ENCODE measurements around the gene DNMBP.

Gene DNMBP

DNA sequence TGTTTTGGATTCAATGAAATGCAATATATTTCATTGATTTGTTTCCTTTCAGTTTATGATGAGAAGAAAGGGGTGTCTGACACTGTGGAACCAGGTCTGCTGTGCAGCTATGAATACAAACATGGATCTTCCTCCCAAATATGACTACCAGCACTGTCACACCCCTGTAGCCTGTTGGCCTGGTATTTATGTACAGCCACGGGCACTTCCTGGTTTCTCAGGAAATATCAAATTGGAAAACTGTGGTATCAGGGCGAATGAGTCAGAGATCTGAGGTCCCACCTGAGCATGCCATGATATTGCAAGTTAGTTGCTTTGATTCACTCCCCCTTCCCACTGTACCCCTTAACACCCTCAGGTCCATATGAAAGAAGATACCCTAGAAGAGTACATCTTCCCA is 87.8 kb downstream of the DNMBP start:
- no peak overlapping the region for H3K4me3 ChIP-seq (replicated peaks; ENCODE audit: low read depth, low read length)
- peaks cover 5% of the 10 kb centered on the region for H3K36me3 ChIP-seq (ENCODE audit: control insufficient read depth, insufficient read depth, low read length)
- H3K27me3 ChIP-seq (replicated peaks; ENCODE audit: control insufficient read depth, insufficient read depth, low read length), result no peaks in the 10 kb centered on the region
- DNase-seq (ENCODE audit: extremely low read depth, insufficient read length), result no peak
- no peak for TF ChIP-seq CTCF (IDR thresholded peaks at IDR 0.05; ENCODE audit: insufficient read depth, low read length, poor library complexity, severe bottlenecking)

DNA sequence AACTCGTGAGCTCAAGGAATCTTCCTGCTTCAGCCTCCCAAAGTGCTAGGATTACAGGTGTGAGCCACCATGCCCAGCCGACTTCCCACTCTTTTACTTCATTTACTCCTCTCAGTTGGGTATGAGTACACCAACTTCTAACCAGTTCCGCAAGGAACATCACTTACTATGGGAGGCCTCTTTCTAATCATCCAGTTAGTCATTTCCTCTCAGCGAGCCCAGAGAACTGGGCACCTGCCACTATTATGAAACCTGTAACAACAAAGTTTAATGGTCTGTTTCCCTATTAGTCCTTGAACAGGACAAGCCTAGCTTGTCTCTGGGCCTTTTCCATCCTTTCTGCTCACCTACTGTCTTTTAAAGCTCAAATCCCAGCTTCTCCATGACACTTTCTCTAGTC is 88.8 kb downstream of the DNMBP start:
- no peak for DNase-seq (ENCODE audit: extremely low read depth, insufficient read length)
- H3K27me3 ChIP-seq (replicated peaks; ENCODE audit: control insufficient read depth, insufficient read depth, low read length), result no peaks in the 10 kb centered on the region
- no peak for TF ChIP-seq CTCF (IDR thresholded peaks at IDR 0.05; ENCODE audit: insufficient read depth, low read length, poor library complexity, severe bottlenecking)
- H3K36me3 ChIP-seq (ENCODE audit: control insufficient read depth, insufficient read depth, low read length), result peaks cover 5% of the 10 kb centered on the region
- H3K4me3 ChIP-seq (replicated peaks; ENCODE audit: low read depth, low read length), result no peak overlapping the region

GRCh38 chr10:99920486-99920885 is 89.3 kb downstream of the DNMBP start:
- no peak for DNase-seq (ENCODE audit: extremely low read depth, insufficient read length)
- Histone ChIP-seq H3K27me3 (replicated peaks; ENCODE audit: control insufficient read depth, insufficient read depth, low read length) (no peaks in the 10 kb centered on the region), H3K4me3 (replicated peaks; ENCODE audit: low read depth, low read length) (no peak overlapping the region), H3K36me3 (ENCODE audit: control insufficient read depth, insufficient read depth, low read length) (peaks cover 5% of the 10 kb centered on the region)
- TF ChIP-seq CTCF (IDR thresholded peaks at IDR 0.05; ENCODE audit: insufficient read depth, low read length, poor library complexity, severe bottlenecking), result no peak

GRCh38 chr10:99917963-99918825 is 91.6 kb downstream of the DNMBP start:
- Histone ChIP-seq H3K4me3 (replicated peaks; ENCODE audit: low read depth, low read length) (no peak overlapping the region), H3K27me3 (replicated peaks; ENCODE audit: control insufficient read depth, insufficient read depth, low read length) (no peaks in the 10 kb centered on the region), H3K36me3 (ENCODE audit: control insufficient read depth, insufficient read depth, low read length) (peaks cover 7% of the 10 kb centered on the region)
- DNase-seq (ENCODE audit: extremely low read depth, insufficient read length), result no peak
- no peak for TF ChIP-seq CTCF (IDR thresholded peaks at IDR 0.05; ENCODE audit: insufficient read depth, low read length, poor library complexity, severe bottlenecking)

- Histone ChIP-seq H3K36me3 (ENCODE audit: control insufficient read depth, insufficient read depth, low read length) (peaks cover 5% of the 10 kb centered on the region), H3K27me3 (replicated peaks; ENCODE audit: control insufficient read depth, insufficient read depth, low read length) (no peaks in the 10 kb centered on the region), H3K4me3 (replicated peaks; ENCODE audit: low read depth, low read length) (no peak overlapping the region)
- DNase-seq (ENCODE audit: extremely low read depth, insufficient read length), result no peak
- no peak for TF ChIP-seq CTCF (IDR thresholded peaks at IDR 0.05; ENCODE audit: insufficient read depth, low read length, poor library complexity, severe bottlenecking)
Measured at GRCh38 chr10:99916776-99917175, 93.0 kb downstream of the DNMBP start.
